Measurements from ENCODE around the gene SAA1.

Gene SAA1

GRCh38 chr11:18308242-18308641 is 42.2 kb downstream of the SAA1 start:
- no peak overlapping the region for H3K4me3 ChIP-seq (ENCODE audit: low read depth, low read length)

- H3K4me3 ChIP-seq (ENCODE audit: low read depth, low read length) = no peak overlapping the region
Measured at GRCh38 chr11:18309691-18310090, 43.6 kb downstream of the SAA1 start.

- H3K4me3 ChIP-seq (ENCODE audit: low read depth, low read length) = no peak overlapping the region
Measured at GRCh38 chr11:18310800-18311340, 44.8 kb downstream of the SAA1 start.

- no peak overlapping the region for H3K4me3 ChIP-seq (ENCODE audit: low read depth, low read length)
Measured at GRCh38 chr11:18312012-18312411, 45.9 kb downstream of the SAA1 start.

- H3K4me3 ChIP-seq (ENCODE audit: low read depth, low read length) = no peak overlapping the region
Measured at GRCh38 chr11:18312663-18313420, 46.8 kb downstream of the SAA1 start.

- H3K4me3 ChIP-seq (ENCODE audit: low read depth, low read length) = no peak overlapping the region
Measured at GRCh38 chr11:18313965-18314763, 48.1 kb downstream of the SAA1 start.

- H3K4me3 ChIP-seq (ENCODE audit: low read depth, low read length) = no peak overlapping the region
Measured at GRCh38 chr11:18314784-18315523, 48.9 kb downstream of the SAA1 start.

GRCh38 chr11:18315893-18316292 is 49.8 kb downstream of the SAA1 start:
- H3K4me3 ChIP-seq (ENCODE audit: low read depth, low read length) = no peak overlapping the region

- H3K4me3 ChIP-seq (ENCODE audit: low read depth, low read length) = no peak overlapping the region
Measured at GRCh38 chr11:18317551-18317950, 51.5 kb downstream of the SAA1 start.
